Mesenchymal stem cell (in vitro differentiated cells and primary cell): ENCODE results near the gene TMEM92.
A peak's percentile ranks its signal among the peaks of the same experiment; 100 is the strongest.
"Not testable (repeated sequence)": the region's sequence is repeated elsewhere in the genome, so short reads cannot be mapped to it uniquely, and the experiment has no call there.

Experiments
- DNase-seq: peaks from one replicate; pipeline ENCODE4 v3.0.0-alpha.2; 2013
- H2AFZ ChIP-seq: one replicate; pipeline ENCODE4 v1.6.1; 2013; ENCODE audit warnings: low read depth, mild to moderate bottlenecking, control low read depth, inconsistent platforms, low read length, moderate library complexity
- H2AK5ac ChIP-seq: 2 replicates; pipeline ENCODE4 v1.6.1; 2013; ENCODE audit warnings: low read length, moderate library complexity, mild to moderate bottlenecking, inconsistent platforms; ENCODE audit not compliant: severe bottlenecking
- H2BK120ac ChIP-seq: one replicate; pipeline ENCODE4 v1.6.1; 2013; ENCODE audit warnings: low read depth, mild to moderate bottlenecking, inconsistent platforms, low read length, moderate library complexity
- H2BK12ac ChIP-seq, 2 experiments: one replicate each; pipeline ENCODE4 v1.6.1; 2013; ENCODE audit warnings: inconsistent platforms in 2 of 2, low read length in 2 of 2, mild to moderate bottlenecking in 2 of 2, moderate library complexity in 2 of 2, control low read depth in 1 of 2
- H2BK15ac ChIP-seq: one replicate; pipeline ENCODE4 v1.6.1; 2013; ENCODE audit warnings: mild to moderate bottlenecking, low read depth, inconsistent platforms; ENCODE audit not compliant: poor library complexity, severe bottlenecking
- H2BK5ac ChIP-seq: 2 replicates; pipeline ENCODE4 v1.6.1; 2013; ENCODE audit warnings: low read depth, mild to moderate bottlenecking, low read length, control low read depth, inconsistent platforms; ENCODE audit not compliant: poor library complexity, severe bottlenecking
- H3K14ac ChIP-seq, 2 experiments: one replicate each; pipeline ENCODE4 v1.6.1; 2013; ENCODE audit warnings: inconsistent platforms in 2 of 2, low read length in 2 of 2, control low read depth in 1 of 2, mild to moderate bottlenecking in 1 of 2, moderate library complexity in 1 of 2
- H3K18ac ChIP-seq, 2 experiments: one replicate each; pipeline ENCODE4 v1.6.1; 2013; ENCODE audit warnings: inconsistent platforms in 2 of 2, low read length in 2 of 2, control low read depth in 1 of 2, low read depth in 1 of 2, mild to moderate bottlenecking in 1 of 2
- H3K23ac ChIP-seq, 2 experiments: one replicate each; pipeline ENCODE4 v1.6.1; 2013; ENCODE audit warnings: inconsistent platforms in 2 of 2, low read length in 2 of 2, mild to moderate bottlenecking in 2 of 2, moderate library complexity in 2 of 2, control low read depth in 1 of 2
- H3K27ac ChIP-seq: 2 replicates; pipeline ENCODE4 v1.5.1; 2013; ENCODE audit warnings: mild to moderate bottlenecking, moderate library complexity, low read length, control low read depth, inconsistent platforms; ENCODE audit not compliant: poor library complexity, severe bottlenecking
- H3K27me3 ChIP-seq, 2 experiments: 2 replicates each; pipeline versions ENCODE4 v1.6.1 to v1.7.0; 2013; ENCODE audit warnings: low read length in 2 of 2, mild to moderate bottlenecking in 2 of 2, moderate library complexity in 2 of 2, control low read depth in 1 of 2, inconsistent platforms in 1 of 2; ENCODE audit not compliant: control insufficient read depth in 1 of 2, insufficient read depth in 1 of 2
- H3K36me3 ChIP-seq, 2 experiments: 2 replicates each; pipeline versions ENCODE4 v1.6.1 to v1.7.0; 2013; ENCODE audit warnings: low read length in 2 of 2, control low read depth in 1 of 2, inconsistent platforms in 1 of 2, low read depth in 1 of 2, mild to moderate bottlenecking in 1 of 2; ENCODE audit not compliant: insufficient read depth in 2 of 2, control insufficient read depth in 1 of 2
- H3K4ac ChIP-seq, 2 experiments: one replicate each; pipeline ENCODE4 v1.6.1; 2013; ENCODE audit warnings: inconsistent platforms in 2 of 2, low read length in 2 of 2, mild to moderate bottlenecking in 2 of 2, moderate library complexity in 2 of 2, control low read depth in 1 of 2, low read depth in 1 of 2
- H3K4me1 ChIP-seq: 2 replicates; pipeline ENCODE4 v1.6.1; 2013; ENCODE audit warnings: low read depth, low read length, control low read depth; ENCODE audit not compliant: control insufficient read depth, insufficient read depth
- H3K4me2 ChIP-seq: 2 replicates; pipeline ENCODE4 v1.6.1; 2013; ENCODE audit warnings: low read length, mild to moderate bottlenecking, inconsistent platforms; ENCODE audit not compliant: poor library complexity, severe bottlenecking
- H3K4me3 ChIP-seq, 2 experiments: 2 replicates each; pipeline versions ENCODE4 v1.5.1 to v1.7.0; 2013; ENCODE audit warnings: low read length in 2 of 2, mild to moderate bottlenecking in 2 of 2, control low read depth in 1 of 2, low read depth in 1 of 2; ENCODE audit not compliant: insufficient read depth in 1 of 2
- H3K79me1 ChIP-seq: replicated peaks from 2 replicates; pipeline ENCODE4 v1.6.1; 2013; ENCODE audit warnings: mild to moderate bottlenecking, control low read depth, low read length, inconsistent platforms; ENCODE audit not compliant: poor library complexity, severe bottlenecking
- H3K9ac ChIP-seq: 2 replicates; pipeline ENCODE4 v1.7.0; 2013; ENCODE audit warnings: mild to moderate bottlenecking, low read length, moderate library complexity
- H3K9me3 ChIP-seq: 2 replicates; pipeline ENCODE4 v1.7.0; 2013; ENCODE audit warnings: mild to moderate bottlenecking, low read length; ENCODE audit not compliant: control insufficient read depth
- H4K8ac ChIP-seq: one replicate; pipeline ENCODE4 v1.6.1; 2013; ENCODE audit warnings: inconsistent platforms, mild to moderate bottlenecking, low read length, moderate library complexity
- H4K91ac ChIP-seq: one replicate; pipeline ENCODE4 v1.6.1; 2013; ENCODE audit warnings: mild to moderate bottlenecking, low read length, inconsistent platforms
- WGBS: methylation state at CpG from one replicate; pipeline ENCODE4 v1.1.7; 2013; ENCODE audit warnings: mixed read lengths; 5-methylcytosine and 5-hydroxymethylcytosine counted together

TMEM92 gene

DNA sequence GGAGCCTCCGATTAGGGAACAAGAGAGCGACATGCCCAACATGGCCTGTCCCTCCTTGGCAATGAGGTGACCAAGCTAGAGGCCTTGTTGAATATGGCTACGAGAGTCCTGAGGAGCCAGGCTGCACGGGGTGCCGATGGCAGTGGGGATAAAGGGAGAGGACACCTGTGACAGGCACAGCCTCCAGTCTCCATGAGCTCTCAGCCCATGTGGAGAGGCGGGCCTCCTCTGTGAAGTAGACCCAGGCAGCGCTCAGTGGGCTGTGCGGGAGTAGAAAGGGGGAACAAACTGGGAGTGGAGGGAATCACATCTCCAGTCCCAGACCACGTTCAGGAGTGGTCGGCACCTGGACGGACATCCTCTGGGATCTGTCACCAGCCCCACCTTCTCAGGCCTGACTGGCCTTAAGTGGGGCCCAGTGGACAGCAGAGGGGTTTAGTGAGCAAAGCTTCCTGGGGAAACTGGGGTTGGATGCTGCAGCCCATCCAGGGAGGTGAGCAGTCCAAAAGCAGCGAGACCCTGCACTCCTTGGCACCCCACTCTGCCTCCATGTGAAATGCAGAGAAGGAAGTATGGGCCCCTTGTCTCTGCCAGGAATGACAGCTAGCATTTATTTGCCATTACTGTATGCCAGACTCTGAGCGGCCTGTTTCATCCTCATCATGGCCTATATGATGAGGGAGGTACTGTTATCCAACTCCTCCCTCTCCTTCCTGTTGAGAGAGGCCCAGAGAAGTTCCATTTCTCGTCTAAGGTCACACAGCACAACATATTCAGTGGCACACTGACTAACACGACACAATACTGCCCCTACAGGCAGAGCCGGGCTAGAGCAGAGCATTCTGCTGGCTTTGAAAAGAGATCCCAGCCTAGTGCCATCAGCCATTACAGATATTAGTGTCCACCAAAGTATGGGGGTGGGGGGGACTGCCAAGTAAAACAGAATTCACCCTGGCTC lies 4.5 kb upstream of the TMEM92 start:
- H3K36me3 ChIP-seq: no peaks in the 10 kb centered on the region
- H4K8ac ChIP-seq: peak overlapping the region; percentile 73
- H3K9ac ChIP-seq: peak overlapping the region; percentile 89
- peak; percentile 90 for DNase-seq
- no peaks in the 10 kb centered on the region for H3K27me3 ChIP-seq
- H3K4me1 ChIP-seq: peaks cover 73% of the 10 kb centered on the region
- H2BK5ac ChIP-seq: peak overlapping the region; percentile 50
- H2AK5ac ChIP-seq: peak overlapping the region; percentile 62
- H3K4me3 ChIP-seq: peak overlapping the region in 1 of 2 experiments; percentile 57
- H4K91ac ChIP-seq: peak overlapping the region; percentile 96
- peak overlapping the region; percentile 14 for H3K4me2 ChIP-seq
- H2BK15ac ChIP-seq: peak overlapping the region; percentile 75
- H2BK12ac ChIP-seq: peak overlapping the region; percentile 98 to 99
- peak overlapping the region; percentile 84 to 94 for H3K18ac ChIP-seq
- 75% methylated on average over 16 of the region's 16 CpGs for WGBS
- peak overlapping the region; percentile 78 for H2BK120ac ChIP-seq
- peak overlapping the region; percentile 89 to 95 for H3K4ac ChIP-seq
- H2AFZ ChIP-seq: no peak overlapping the region
- H3K79me1 ChIP-seq: peaks cover 16% of the 10 kb centered on the region
- H3K23ac ChIP-seq: no peak overlapping the region
- H3K27ac ChIP-seq: peak overlapping the region; percentile 91
- H3K9me3 ChIP-seq: no peaks in the 10 kb centered on the region
- H3K14ac ChIP-seq: peak overlapping the region in 1 of 2 experiments; percentile 86

DNA sequence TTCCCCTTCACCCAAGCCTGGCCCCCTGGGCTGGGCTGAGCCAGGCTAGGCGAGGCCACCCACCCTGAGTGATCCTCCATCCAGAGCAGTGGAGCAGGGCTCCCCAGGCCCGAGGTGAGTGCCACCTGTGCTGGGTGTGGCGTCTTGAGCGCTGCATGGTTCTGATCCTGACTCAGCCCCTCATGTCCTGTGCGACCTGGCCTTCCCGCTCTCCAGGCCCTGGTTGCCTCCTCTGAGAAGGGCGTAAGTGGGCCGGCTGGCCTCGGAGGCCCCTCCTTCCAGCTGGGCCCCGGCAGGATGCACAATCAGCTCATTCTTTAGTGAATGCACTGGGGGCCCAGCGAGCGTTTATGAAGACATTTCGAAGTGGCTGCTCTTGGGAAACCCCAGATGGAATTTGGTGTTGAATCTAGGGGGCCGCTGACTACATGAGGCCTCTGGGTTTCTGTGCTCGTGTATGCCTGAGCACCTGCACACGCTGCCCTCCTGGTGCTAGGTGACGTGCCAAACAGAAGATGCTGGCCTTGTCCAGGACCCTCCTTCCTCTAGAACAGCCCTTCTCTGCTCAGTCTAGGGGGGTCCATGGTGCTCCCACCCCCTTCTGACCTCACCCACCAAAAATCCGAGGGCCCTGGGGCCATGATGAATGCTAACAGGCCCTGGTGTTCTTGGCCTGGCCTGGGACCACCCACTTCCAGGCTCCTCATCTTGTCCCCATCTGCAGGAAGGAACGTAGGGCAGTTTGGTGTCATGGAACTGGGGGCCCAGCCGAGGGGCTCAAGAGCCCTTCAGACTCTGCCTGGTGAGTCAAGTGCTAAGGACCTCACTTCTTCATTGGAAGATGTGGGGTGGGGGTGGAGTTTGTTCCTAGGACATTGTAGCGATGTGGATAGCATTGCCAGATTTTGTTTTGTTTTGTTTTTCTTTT lies 3.6 kb upstream of the TMEM92 start:
- Histone ChIP-seq H2BK120ac (peak overlapping the region; percentile 78), H3K79me1 (peaks cover 12% of the 10 kb centered on the region), H2AFZ (no peak overlapping the region), H3K4me3 (peak overlapping the region in 1 of 2 experiments; percentile 57), H3K4me1 (peaks cover 64% of the 10 kb centered on the region), H3K4me2 (peak overlapping the region; percentile 25), H3K23ac (peak overlapping the region in 1 of 2 experiments; percentile 57), H2BK15ac (peak overlapping the region; percentile 96), H4K8ac (peak overlapping the region; percentile 73), H2BK12ac (peak overlapping the region; percentile 49 to 99), H3K18ac (peak overlapping the region; percentile 84 to 98), H3K9ac (peak overlapping the region; percentile 89), H3K9me3 (no peaks in the 10 kb centered on the region), H2BK5ac (peak overlapping the region; percentile 66), H3K27ac (peak overlapping the region; percentile 91), H3K27me3 (no peaks in the 10 kb centered on the region), H3K36me3 (no peaks in the 10 kb centered on the region), H2AK5ac (peak overlapping the region; percentile 62), H3K4ac (peak overlapping the region; percentile 89 to 95), H4K91ac (peak overlapping the region; percentile 96), H3K14ac (peak overlapping the region in 1 of 2 experiments; percentile 76)
- peak; percentile 89 for DNase-seq
- 31% methylated on average over 21 of the region's 21 CpGs for WGBS

DNA sequence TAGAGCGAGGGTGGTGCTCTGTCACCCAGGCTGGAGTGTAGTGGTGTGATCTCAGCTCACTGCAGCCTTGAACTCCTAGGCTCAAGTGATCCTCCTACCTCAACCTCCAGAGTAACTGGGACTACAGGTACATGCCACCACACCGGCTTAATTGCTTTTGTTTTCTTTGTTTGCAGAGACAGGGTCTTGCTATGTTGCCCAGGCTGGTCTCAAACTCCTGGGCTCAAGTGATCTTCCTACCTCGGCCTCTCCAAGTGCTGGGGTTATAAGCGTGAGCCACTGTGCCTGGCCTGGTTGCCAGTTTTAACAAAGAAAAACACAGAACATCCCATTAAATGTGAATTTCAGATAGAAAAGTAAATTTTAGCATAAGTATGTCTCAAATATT lies 2.9 kb upstream of the TMEM92 start:
- H3K79me1 ChIP-seq: peaks cover 12% of the 10 kb centered on the region
- not testable (repeated sequence) for H2AFZ ChIP-seq

More for the DNA sequence above, 2.9 kb upstream of the TMEM92 start:
- Histone ChIP-seq H2BK12ac (peak overlapping the region; percentile 40 to 49), H3K4me1 (peaks cover 59% of the 10 kb centered on the region), H3K18ac (peak overlapping the region; percentile 11 to 12), H3K27ac (peak overlapping the region; percentile 91), H3K9ac (peak overlapping the region; percentile 89), H3K4ac (peak overlapping the region in 1 of 2 experiments; percentile 24), H2AK5ac (peak overlapping the region; percentile 50), H3K4me3 (peak overlapping the region in 1 of 2 experiments; percentile 57)
- not testable (repeated sequence) for H3K23ac ChIP-seq, H4K91ac ChIP-seq, H3K14ac ChIP-seq, DNase-seq, H4K8ac ChIP-seq, H2BK5ac ChIP-seq, H2BK15ac ChIP-seq, H3K27me3 ChIP-seq, H3K36me3 ChIP-seq, H3K9me3 ChIP-seq, H2BK120ac ChIP-seq, H3K4me2 ChIP-seq
- 90% methylated on average over 3 of the region's 4 CpGs for WGBS
